GM19035 (cell line): ENCODE data around the gene FATE1.

ENCODE experiments used
- ATAC-seq: cut with Tn5 transposase; IDR thresholded peaks from one replicate; pipeline ENCODE4 v1.9.1; 2021; ENCODE audit not compliant: unreplicated experiment

FATE1 gene

GRCh38 chrX:151703487-151703886 is 12.3 kb upstream of the FATE1 start:
- ATAC-seq, result no peak

- ATAC-seq, result no peak
Measured at GRCh38 chrX:151704041-151704663, 11.7 kb upstream of the FATE1 start.

- ATAC-seq, result no peak
Measured at GRCh38 chrX:151708821-151709220, 7.0 kb upstream of the FATE1 start.

- ATAC-seq, result no peak
Measured at GRCh38 chrX:151710457-151710856, 5.4 kb upstream of the FATE1 start.

GRCh38 chrX:151711154-151711553 is 4.7 kb upstream of the FATE1 start:
- no peak for ATAC-seq

- no peak for ATAC-seq
Measured at GRCh38 chrX:151711787-151712186, 4.0 kb upstream of the FATE1 start.

- ATAC-seq, result no peak
Measured at GRCh38 chrX:151712253-151712652, 3.6 kb upstream of the FATE1 start.

GRCh38 chrX:151713849-151714248 is 2.0 kb upstream of the FATE1 start:
- no peak for ATAC-seq

- ATAC-seq, result no peak
Measured at GRCh38 chrX:151714362-151714761, 1.5 kb upstream of the FATE1 start.

GRCh38 chrX:151722241-151722846 is 6.5 kb downstream of the FATE1 start:
- ATAC-seq, result no peak

- ATAC-seq, result no peak
Measured at GRCh38 chrX:151723156-151723760, 7.4 kb downstream of the FATE1 start.

- ATAC-seq, result no peak
Measured at GRCh38 chrX:151724563-151725337, 8.9 kb downstream of the FATE1 start.

GRCh38 chrX:151725338-151725614 is 9.4 kb downstream of the FATE1 start:
- ATAC-seq, result no peak

- ATAC-seq, result no peak
Measured at GRCh38 chrX:151726751-151727150, 10.9 kb downstream of the FATE1 start.

GRCh38 chrX:151727346-151727745 is 11.5 kb downstream of the FATE1 start:
- ATAC-seq, result no peak

GRCh38 chrX:151729056-151729725 is 13.4 kb downstream of the FATE1 start:
- ATAC-seq, result no peak

GRCh38 chrX:151734446-151734845 is 18.6 kb downstream of the FATE1 start, which contains the start of gene CNGA2:
Gene CNGA2, plus strand, starts transcription at chrX:151734746. Its CDS starts 3,738 bp downstream, at chrX:151738484.
- no peak for ATAC-seq

GRCh38 chrX:151735219-151735618 is 19.4 kb downstream of the FATE1 start:
- ATAC-seq, result no peak

- no peak for ATAC-seq
Measured at GRCh38 chrX:151736685-151737084, 20.9 kb downstream of the FATE1 start.

- ATAC-seq, result no peak
Measured at GRCh38 chrX:151737494-151737893, 21.7 kb downstream of the FATE1 start.

GRCh38 chrX:151738751-151739150 is 22.9 kb downstream of the FATE1 start:
- ATAC-seq, result no peak
